Activated B cell treated with CpG ODN at 0.5 μM for 24 hours (primary cell): Measurements from ENCODE around the gene NUMB. TPM values are rescaled to one million over a fixed set of nuclear protein-coding genes. Genes with fewer than 3 reads are reported as not detected.

Source experiments
- ATAC-seq: fragments of 200-7000 bp; cut with Tn5 transposase; one replicate; pipeline ENCODE4 v1.10.0; 2021; ENCODE audit warnings: low read depth, mild to moderate bottlenecking, moderate library complexity
- CTCF ChIA-PET: fragments of 350-600 bp; sonication (Branson Sonifier 250); formaldehyde crosslinking; loops from one replicate; lab custom pipeline; 2021; ENCODE audit warnings: antibody characterized with exemption; lab: Charles Lee
- POLR2A ChIA-PET: fragments of 350-600 bp; sonication (Branson Sonifier 250); formaldehyde crosslinking; loops from one replicate; lab custom pipeline; 2021; ENCODE audit warnings: antibody characterized with exemption; lab: Charles Lee
- DNase-seq: peaks from one replicate; pipeline ENCODE4 v3.0.0; 2022
- H3K27ac Mint-ChIP-seq: one replicate; pipeline ENCODE4 v1.8.0; 2020; ENCODE audit warnings: mixed read lengths
- H3K27me3 Mint-ChIP-seq: one replicate; pipeline ENCODE4 v1.8.0; 2021; ENCODE audit warnings: mixed read lengths
- H3K36me3 Mint-ChIP-seq: one replicate; pipeline ENCODE4 v1.8.0; 2021; ENCODE audit warnings: low read depth, mixed read lengths
- H3K4me1 Mint-ChIP-seq: one replicate; pipeline ENCODE4 v1.8.0; 2021; ENCODE audit warnings: mixed read lengths
- H3K4me3 Mint-ChIP-seq: one replicate; pipeline ENCODE4 v1.8.0; 2020; ENCODE audit warnings: mild to moderate bottlenecking, mixed read lengths
- H3K9me3 Mint-ChIP-seq: one replicate; pipeline ENCODE4 v1.8.0; 2020; ENCODE audit warnings: mixed read lengths
- intact Hi-C: fragments of 100-400 bp; cut with micrococcal nuclease; formaldehyde crosslinking; loops from one replicate; pipeline ENCODE4 v1.15.1; 2024
- total RNA-seq: library from RNA; stranded (reverse); gene quantifications from 2 replicates; pipeline ENCODE4 v1.2.3, GENCODE V29; 2022
- TF ChIP-seq, protein P1 (sequence below): fragments of 200-600 bp; IDR thresholded peaks from one replicate; pipeline ENCODE4 v1.8.0; 2022; ENCODE audit warnings: antibody characterized with exemption, mild to moderate bottlenecking

Gene NUMB
- total RNA-seq, 1 donor from 2014 or later = 71.4 TPM

DNA sequence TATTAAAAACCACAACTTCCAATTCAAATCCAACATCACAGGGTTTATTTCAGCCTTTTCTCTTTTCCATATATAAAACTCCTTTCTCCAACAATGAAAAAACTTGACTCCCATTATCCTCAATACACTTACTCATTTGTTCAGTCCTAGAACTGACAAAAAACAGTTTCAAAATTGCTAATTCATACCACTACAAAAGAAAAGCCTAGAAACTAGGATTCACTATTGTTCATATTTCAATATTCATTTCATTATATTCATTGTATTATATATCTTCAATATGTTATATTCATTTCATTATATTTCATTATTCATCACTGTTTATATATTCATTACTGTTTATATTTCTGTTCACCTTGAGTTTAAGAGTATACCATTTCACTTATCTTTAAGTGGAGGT is 85.8 kb downstream of the NUMB start:
- no peaks in the 10 kb centered on the region for H3K27me3 Mint-ChIP-seq
- TF ChIP-seq, protein P1, sequence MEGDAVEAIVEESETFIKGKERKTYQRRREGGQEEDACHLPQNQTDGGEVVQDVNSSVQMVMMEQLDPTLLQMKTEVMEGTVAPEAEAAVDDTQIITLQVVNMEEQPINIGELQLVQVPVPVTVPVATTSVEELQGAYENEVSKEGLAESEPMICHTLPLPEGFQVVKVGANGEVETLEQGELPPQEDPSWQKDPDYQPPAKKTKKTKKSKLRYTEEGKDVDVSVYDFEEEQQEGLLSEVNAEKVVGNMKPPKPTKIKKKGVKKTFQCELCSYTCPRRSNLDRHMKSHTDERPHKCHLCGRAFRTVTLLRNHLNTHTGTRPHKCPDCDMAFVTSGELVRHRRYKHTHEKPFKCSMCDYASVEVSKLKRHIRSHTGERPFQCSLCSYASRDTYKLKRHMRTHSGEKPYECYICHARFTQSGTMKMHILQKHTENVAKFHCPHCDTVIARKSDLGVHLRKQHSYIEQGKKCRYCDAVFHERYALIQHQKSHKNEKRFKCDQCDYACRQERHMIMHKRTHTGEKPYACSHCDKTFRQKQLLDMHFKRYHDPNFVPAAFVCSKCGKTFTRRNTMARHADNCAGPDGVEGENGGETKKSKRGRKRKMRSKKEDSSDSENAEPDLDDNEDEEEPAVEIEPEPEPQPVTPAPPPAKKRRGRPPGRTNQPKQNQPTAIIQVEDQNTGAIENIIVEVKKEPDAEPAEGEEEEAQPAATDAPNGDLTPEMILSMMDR = no peak
- peaks cover 11% of the 10 kb centered on the region for H3K36me3 Mint-ChIP-seq
- H3K4me3 Mint-ChIP-seq = no peak overlapping the region
- intact Hi-C loops = loop anchor here (5.0 kb wide), 1 partner anchor 60 kb away; no protein-coding TSS in a partner anchor
- ChIA-PET CTCF (no interaction called here), POLR2A (no interaction called here)
- no peak for ATAC-seq
- peaks cover 26% of the 10 kb centered on the region for H3K4me1 Mint-ChIP-seq
- H3K9me3 Mint-ChIP-seq = no peaks in the 10 kb centered on the region
- no peak overlapping the region for H3K27ac Mint-ChIP-seq
- DNase-seq = no peak

DNA sequence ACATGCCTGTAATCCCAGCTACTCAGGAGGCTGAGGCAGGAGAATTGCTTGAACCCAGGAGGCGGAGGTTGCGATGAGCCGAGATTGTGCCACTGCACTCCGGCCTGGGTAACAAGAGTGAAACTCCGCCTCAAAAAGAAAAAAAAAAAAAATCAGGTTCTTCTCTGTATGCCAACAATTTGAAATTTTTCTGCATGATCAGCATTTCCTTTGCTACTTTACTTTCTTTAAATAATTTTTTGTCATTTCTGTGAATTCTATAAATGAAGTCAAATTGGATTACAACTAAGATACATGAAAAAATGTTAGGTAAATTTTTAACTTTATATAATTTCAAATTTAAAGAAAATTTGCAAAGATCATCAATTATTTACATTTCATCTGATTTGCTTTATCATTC is 87.8 kb downstream of the NUMB start:
- Mint-ChIP-seq H3K27me3 (no peaks in the 10 kb centered on the region), H3K4me1 (peaks cover 19% of the 10 kb centered on the region), H3K4me3 (no peak overlapping the region), H3K9me3 (no peaks in the 10 kb centered on the region), H3K36me3 (peaks cover 9% of the 10 kb centered on the region), H3K27ac (no peak overlapping the region)
- POLR2A ChIA-PET = no interaction called here
- DNase-seq = no peak
- CTCF ChIA-PET = no interaction called here
- no peak for ATAC-seq
- intact Hi-C loops = loop anchor here (5.0 kb wide), 1 partner anchor 58 kb away; no protein-coding TSS in a partner anchor
- TF ChIP-seq, protein P1 = no peak

DNA sequence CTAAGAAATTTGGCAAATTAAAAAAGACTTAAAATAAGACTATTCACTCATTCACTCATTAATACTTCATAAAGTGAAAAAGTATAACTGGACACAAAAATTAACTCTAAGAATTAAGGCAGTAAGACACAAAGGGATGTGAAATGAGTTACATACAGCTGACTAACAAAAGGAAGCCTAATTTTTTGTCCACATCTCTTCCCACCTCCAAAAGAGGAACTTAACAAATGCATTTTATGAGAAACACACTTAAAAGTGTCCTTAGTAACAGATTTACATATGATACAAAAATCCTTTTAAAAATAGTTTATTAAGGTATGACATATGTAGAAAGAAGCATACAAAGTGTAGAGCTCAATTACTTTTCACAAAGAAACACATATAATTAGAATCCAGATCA is 88.9 kb downstream of the NUMB start:
- ChIA-PET POLR2A (interaction anchor here (1.2 kb wide), 1 partner anchor 74 kb away, joined by 3 read pairs; no protein-coding TSS in a partner anchor), CTCF (interaction anchor here (1.1 kb wide), 1 partner anchor 74 kb away, joined by 6 read pairs; no protein-coding TSS in a partner anchor)
- Mint-ChIP-seq H3K9me3 (no peaks in the 10 kb centered on the region), H3K4me1 (peaks cover 17% of the 10 kb centered on the region), H3K27me3 (no peaks in the 10 kb centered on the region), H3K36me3 (peaks cover 11% of the 10 kb centered on the region), H3K27ac (no peak overlapping the region), H3K4me3 (no peak overlapping the region)
- TF ChIP-seq, protein P1 = no peak
- DNase-seq = no peak
- no peak for ATAC-seq
- intact Hi-C loops = no loop called here

DNA sequence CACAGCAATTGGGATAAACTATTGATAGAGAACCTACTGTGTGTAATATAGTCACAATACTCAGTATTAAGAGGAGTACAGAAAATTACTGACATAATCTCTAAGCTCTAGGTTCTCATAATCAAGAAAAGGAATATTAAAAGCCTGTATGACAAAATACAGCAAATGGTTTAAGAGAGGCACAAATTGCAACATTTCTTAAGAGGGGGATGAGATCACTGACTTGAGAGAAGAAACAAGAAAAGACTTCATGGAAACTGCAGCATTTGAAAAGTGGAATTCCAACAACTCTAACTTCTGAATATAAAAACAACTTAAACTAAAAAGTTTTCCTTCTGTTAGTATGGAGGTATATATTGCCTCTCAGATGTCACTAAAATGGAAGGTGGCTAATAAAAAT is 89.7 kb downstream of the NUMB start:
- CTCF ChIA-PET = no interaction called here
- Mint-ChIP-seq H3K4me1 (peaks cover 15% of the 10 kb centered on the region), H3K4me3 (no peak overlapping the region), H3K27me3 (no peaks in the 10 kb centered on the region), H3K36me3 (peaks cover 15% of the 10 kb centered on the region), H3K27ac (no peak overlapping the region), H3K9me3 (no peaks in the 10 kb centered on the region)
- DNase-seq = no peak
- intact Hi-C loops = no loop called here
- POLR2A ChIA-PET = interaction anchor here (1.2 kb wide), 1 partner anchor 73 kb away, joined by 3 read pairs; no protein-coding TSS in a partner anchor
- TF ChIP-seq, protein P1 = no peak
- ATAC-seq = no peak

DNA sequence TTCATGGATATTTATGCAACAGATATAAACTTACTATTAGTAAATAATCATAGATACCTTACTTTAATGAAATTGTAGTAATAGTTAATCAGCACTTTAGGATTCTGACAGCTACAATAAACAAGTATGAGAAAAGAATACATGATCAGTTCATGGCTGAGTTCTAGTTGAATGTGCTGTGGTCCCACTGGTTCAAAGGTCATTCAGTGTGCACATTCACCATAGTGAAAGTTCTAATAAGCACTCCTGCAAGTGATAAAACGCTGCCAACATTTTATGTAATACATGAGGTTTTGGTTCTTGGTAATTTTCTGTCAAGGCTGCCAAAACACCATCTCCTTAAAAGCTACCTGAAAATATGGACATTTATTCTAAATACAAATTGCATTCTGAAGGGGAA is 92.6 kb downstream of the NUMB start:
- TF ChIP-seq, protein P1 = no peak
- Mint-ChIP-seq H3K36me3 (peaks cover 19% of the 10 kb centered on the region), H3K4me1 (peaks cover 8% of the 10 kb centered on the region), H3K27ac (no peak overlapping the region), H3K4me3 (no peak overlapping the region), H3K27me3 (no peaks in the 10 kb centered on the region), H3K9me3 (no peaks in the 10 kb centered on the region)
- CTCF ChIA-PET = interaction anchor here (0.6 kb wide), 1 partner anchor 106 kb away, joined by 7 read pairs; no protein-coding TSS in a partner anchor
- ATAC-seq = no peak
- intact Hi-C loops = no loop called here
- POLR2A ChIA-PET = no interaction called here
- DNase-seq = no peak
